ENCODE results near the gene MTHFD1. TPM values are rescaled to one million over a fixed set of nuclear protein-coding genes. Genes with fewer than 3 reads are reported as not detected.

Gene MTHFD1
- total and polyA plus RNA-seq, 9 of the 15 experiments (the other 6 are each of a cell fraction or from before 2014, with no cell fraction given): 66.7 to 158 (median 90.9) TPM

DNA sequence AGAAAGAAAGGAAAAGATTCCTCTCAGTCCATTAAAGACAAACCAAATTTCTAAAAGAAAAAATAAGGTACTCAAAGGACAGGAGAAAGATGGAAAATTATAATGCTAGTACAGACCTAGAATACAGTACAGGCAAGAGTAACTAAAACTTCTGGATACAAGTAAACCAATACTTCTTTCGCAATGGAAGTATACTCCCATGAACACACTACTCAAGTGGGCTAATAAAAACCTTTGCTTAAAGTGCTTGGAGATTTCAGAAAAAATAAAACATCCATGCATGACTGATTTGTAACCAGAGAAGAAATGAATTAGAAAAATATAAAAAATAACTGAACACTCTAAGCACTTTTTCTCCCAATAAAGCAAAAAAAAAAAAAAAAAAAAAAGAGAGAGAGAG, 111.9 kb downstream of the MTHFD1 start (continued):
- TF ChIP-seq ATF1 (CRISPR knock-in tag; IDR thresholded peaks at IDR 0.05): no peak
- no peak for TF ChIP-seq ATF1 (tag; IDR thresholded peaks at IDR 0.05)

DNA sequence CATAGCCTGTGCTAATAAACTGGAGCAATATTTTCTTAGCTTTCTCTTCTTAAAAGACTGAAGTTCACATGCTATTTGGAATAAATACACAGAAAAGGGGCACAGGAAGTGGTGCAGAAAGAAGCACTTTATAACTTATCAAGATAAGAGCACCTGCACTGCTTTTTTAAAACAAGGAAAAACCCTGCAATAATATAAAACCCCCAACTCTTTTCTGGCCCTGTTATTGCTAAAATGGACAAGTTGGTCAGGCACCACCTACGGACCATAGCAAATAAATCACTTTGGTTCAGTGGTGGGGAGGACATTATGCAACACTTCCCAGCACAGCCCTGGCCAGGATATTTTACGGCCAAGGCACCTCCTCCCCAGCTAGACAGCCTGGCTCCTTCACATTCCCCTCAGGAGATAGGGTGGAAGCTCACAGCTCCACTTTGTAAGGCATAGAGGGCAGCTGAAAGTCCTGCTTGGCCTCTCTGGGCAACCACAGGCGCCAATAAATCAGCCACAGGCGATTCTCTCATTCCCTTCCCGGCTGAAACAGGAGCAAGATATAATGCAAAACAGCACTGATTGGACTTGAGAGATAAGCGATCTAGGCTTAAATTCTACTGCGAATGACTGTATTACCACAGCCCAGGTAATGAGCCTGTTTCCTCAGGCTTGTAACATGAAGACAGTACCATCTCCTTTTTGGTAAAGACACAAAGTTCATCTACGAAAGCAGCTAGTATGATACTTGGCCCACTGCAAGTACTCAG, 113.4 kb downstream of the MTHFD1 start:
- no peaks in the 10 kb centered on the region for H4K20me1 ChIP-seq (replicated peaks; ENCODE audit: control insufficient read depth, insufficient read depth, low read length)
- FAIRE-seq: peak; percentile 64
- peaks cover 20 to 25% of the 10 kb centered on the region in 2 experiments for H3K4me1 ChIP-seq (replicated peaks in 1 of 2; ENCODE audit: control insufficient read depth in 2 of 2, insufficient read depth in 2 of 2, low read length in 2 of 2)
- no peak for ATAC-seq
- 11% methylated on average over 8 of the region's 8 CpGs for WGBS (ENCODE audit: insufficient coverage, low coverage, missing lambda C conversion rate)
- H3K9me1 ChIP-seq (ENCODE audit: control insufficient read depth, insufficient read depth, low read length): no peaks in the 10 kb centered on the region
- H3K4me3 ChIP-seq: peak overlapping the region; percentile 8; the same call in 1 of the 2 replicates
- peak overlapping the region; percentile 32 for H3K4me2 ChIP-seq (ENCODE audit: insufficient read depth, low read length)
- ChIA-PET CTCF (ENCODE audit: low intra/inter-chr PET ratio) (no interaction called here), POLR2A (interaction anchor here (1.0 kb wide), 1 partner anchor 135 kb away, joined by 4 read pairs; no protein-coding TSS in a partner anchor)
- H3K79me2 ChIP-seq (ENCODE audit: control insufficient read depth, insufficient read depth, low read length): peaks cover 28% of the 10 kb centered on the region
- in situ Hi-C loops (cut with MboI): no loop called here
- no peak overlapping the region for H2AFZ ChIP-seq (ENCODE audit: low read depth, low read length)
- no peaks in the 10 kb centered on the region for H3K27me3 ChIP-seq (ENCODE audit: control insufficient read depth in 2 of 2, insufficient read depth in 2 of 2, low read length in 2 of 2)
- no peaks in the 10 kb centered on the region; the same call in 2 of the 3 replicates for H3K36me3 ChIP-seq (ENCODE audit: control insufficient read depth, insufficient read depth, low read length)
- H3K27ac ChIP-seq (ENCODE audit: extremely low read depth, low read depth, low read length): no peak overlapping the region
- intact Hi-C loops (cut with micrococcal nuclease): no loop called here
- DNase-seq (ENCODE audit: extremely low read depth in 1 of 4, low spot score in 3 of 4): peak in 1 of 4 experiments; percentile 34
- H3K9ac ChIP-seq (ENCODE audit: insufficient read depth in 1 of 2, low read depth in 2 of 2, low read length in 2 of 2): peak overlapping the region in 1 of 2 experiments; percentile 70; a peak in 1 of 4 replicates
- BruUV-seq (replicated peaks): no TSS peak
- H3K9me3 ChIP-seq (replicated peaks; ENCODE audit: control insufficient read depth, insufficient read depth, low read depth, low read length): no peaks in the 10 kb centered on the region
- TF ChIP-seq KDM1A (IDR thresholded peaks at IDR 0.05) (peak; percentile 28 to 38; a peak in 1 of 4 replicates), CEBPB (tag; IDR thresholded peaks at IDR 0.05) (peak; percentile 89), ZNF316 (IDR thresholded peaks at IDR 0.05) (no peak), SMARCA4 (IDR thresholded peaks at IDR 0.05) (0 out of 2 replicates have a peak, but pooled peaks have one; percentile 17), U2AF1 (optimal IDR thresholded peaks at IDR 0.05; ENCODE audit: low read depth, low read length) (no peak), KAT2B (IDR thresholded peaks at IDR 0.05; ENCODE audit: low read depth, low read length) (no peak), ZNF780A (CRISPR knock-in tag; IDR thresholded peaks at IDR 0.05) (no peak), CTBP1 (IDR thresholded peaks at IDR 0.05; ENCODE audit: borderline replicate concordance) (0 out of 2 replicates have a peak, but pooled peaks have one; percentile 29), KLF1 (tag; IDR thresholded peaks at IDR 0.05) (no peak)
- TF ChIP-seq, protein P1, sequence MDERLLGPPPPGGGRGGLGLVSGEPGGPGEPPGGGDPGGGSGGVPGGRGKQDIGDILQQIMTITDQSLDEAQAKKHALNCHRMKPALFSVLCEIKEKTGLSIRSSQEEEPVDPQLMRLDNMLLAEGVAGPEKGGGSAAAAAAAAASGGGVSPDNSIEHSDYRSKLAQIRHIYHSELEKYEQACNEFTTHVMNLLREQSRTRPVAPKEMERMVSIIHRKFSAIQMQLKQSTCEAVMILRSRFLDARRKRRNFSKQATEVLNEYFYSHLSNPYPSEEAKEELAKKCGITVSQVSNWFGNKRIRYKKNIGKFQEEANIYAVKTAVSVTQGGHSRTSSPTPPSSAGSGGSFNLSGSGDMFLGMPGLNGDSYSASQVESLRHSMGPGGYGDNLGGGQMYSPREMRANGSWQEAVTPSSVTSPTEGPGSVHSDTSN (CRISPR knock-in tag; IDR thresholded peaks at IDR 0.05; ENCODE audit: low read depth): no peak
- TF ChIP-seq, protein P1 (tag; conservative IDR thresholded peaks at IDR 0.05; ENCODE audit: low read depth): peak; percentile 64
- TF ChIP-seq, protein P2, sequence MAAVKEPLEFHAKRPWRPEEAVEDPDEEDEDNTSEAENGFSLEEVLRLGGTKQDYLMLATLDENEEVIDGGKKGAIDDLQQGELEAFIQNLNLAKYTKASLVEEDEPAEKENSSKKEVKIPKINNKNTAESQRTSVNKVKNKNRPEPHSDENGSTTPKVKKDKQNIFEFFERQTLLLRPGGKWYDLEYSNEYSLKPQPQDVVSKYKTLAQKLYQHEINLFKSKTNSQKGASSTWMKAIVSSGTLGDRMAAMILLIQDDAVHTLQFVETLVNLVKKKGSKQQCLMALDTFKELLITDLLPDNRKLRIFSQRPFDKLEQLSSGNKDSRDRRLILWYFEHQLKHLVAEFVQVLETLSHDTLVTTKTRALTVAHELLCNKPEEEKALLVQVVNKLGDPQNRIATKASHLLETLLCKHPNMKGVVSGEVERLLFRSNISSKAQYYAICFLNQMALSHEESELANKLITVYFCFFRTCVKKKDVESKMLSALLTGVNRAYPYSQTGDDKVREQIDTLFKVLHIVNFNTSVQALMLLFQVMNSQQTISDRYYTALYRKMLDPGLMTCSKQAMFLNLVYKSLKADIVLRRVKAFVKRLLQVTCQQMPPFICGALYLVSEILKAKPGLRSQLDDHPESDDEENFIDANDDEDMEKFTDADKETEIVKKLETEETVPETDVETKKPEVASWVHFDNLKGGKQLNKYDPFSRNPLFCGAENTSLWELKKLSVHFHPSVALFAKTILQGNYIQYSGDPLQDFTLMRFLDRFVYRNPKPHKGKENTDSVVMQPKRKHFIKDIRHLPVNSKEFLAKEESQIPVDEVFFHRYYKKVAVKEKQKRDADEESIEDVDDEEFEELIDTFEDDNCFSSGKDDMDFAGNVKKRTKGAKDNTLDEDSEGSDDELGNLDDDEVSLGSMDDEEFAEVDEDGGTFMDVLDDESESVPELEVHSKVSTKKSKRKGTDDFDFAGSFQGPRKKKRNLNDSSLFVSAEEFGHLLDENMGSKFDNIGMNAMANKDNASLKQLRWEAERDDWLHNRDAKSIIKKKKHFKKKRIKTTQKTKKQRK (IDR thresholded peaks at IDR 0.05; ENCODE audit: borderline replicate concordance, low read depth, low read length): no peak
